ENCODE data around the gene OSR1. TPM values are rescaled to one million over a fixed set of nuclear protein-coding genes. Genes with fewer than 3 reads are reported as not detected.

Gene OSR1
- total RNA-seq, 6 experiments from 2014 or later, result 0.10 to 0.51 (median 0.12) TPM; not detected in 1

GRCh38 chr2:19359021-19359357 lies 566 bp upstream of the OSR1 start:
- TF ChIP-seq, protein P1, sequence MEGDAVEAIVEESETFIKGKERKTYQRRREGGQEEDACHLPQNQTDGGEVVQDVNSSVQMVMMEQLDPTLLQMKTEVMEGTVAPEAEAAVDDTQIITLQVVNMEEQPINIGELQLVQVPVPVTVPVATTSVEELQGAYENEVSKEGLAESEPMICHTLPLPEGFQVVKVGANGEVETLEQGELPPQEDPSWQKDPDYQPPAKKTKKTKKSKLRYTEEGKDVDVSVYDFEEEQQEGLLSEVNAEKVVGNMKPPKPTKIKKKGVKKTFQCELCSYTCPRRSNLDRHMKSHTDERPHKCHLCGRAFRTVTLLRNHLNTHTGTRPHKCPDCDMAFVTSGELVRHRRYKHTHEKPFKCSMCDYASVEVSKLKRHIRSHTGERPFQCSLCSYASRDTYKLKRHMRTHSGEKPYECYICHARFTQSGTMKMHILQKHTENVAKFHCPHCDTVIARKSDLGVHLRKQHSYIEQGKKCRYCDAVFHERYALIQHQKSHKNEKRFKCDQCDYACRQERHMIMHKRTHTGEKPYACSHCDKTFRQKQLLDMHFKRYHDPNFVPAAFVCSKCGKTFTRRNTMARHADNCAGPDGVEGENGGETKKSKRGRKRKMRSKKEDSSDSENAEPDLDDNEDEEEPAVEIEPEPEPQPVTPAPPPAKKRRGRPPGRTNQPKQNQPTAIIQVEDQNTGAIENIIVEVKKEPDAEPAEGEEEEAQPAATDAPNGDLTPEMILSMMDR (IDR thresholded peaks at IDR 0.05), result no peak
- no peak for TF ChIP-seq POLR2A (IDR thresholded peaks at IDR 0.05)
- Histone ChIP-seq H3K27me3 (peaks cover 12 to 39% of the 10 kb centered on the region in 2 donors), H3K4me1 (peaks cover 0 to 21% (median 8%) of the 10 kb centered on the region in 4 donors), H3K9me3 (no peaks in the 10 kb centered on the region), H3K27ac (no peak overlapping the region), H3K4me3 (peak overlapping the region in 2 of 3 donors; percentile 39 to 48), H3K36me3 (no peaks in the 10 kb centered on the region)
- DNase-seq (no peak), ATAC-seq (no peak)
- intact Hi-C loops (cut with DNase I), result loop anchor here in 1 of 2 donors (10.0 kb wide), 1 partner anchor 506 kb away; no protein-coding TSS in a partner anchor
- WGBS (ENCODE audit: insufficient coverage, low coverage, low lambda C conversion rate, missing lambda C conversion rate), result 33% methylated on average over 7 of the region's 14 CpGs

GRCh38 chr2:19357402-19358241 lies 801 bp downstream of the OSR1 start:
- intact Hi-C loops (cut with DNase I), result loop anchor here in 1 of 2 donors (10.0 kb wide), 1 partner anchor 507 kb away; no protein-coding TSS in a partner anchor
- no peak for DNase-seq
- peaks cover 12 to 52% of the 10 kb centered on the region in 2 donors for H3K27me3 ChIP-seq
- H3K9me3 ChIP-seq, result no peaks in the 10 kb centered on the region
- peak in 1 of 4 donors; percentile 4 for ATAC-seq
- no peaks in the 10 kb centered on the region for H3K36me3 ChIP-seq
- no peak overlapping the region for H3K27ac ChIP-seq
- no peak for TF ChIP-seq POLR2A (IDR thresholded peaks at IDR 0.05)
- TF ChIP-seq, protein P1 (IDR thresholded peaks at IDR 0.05), result no peak
- H3K4me1 ChIP-seq, result peaks cover 0 to 15% (median 6%) of the 10 kb centered on the region in 4 donors
- 8% methylated on average over 24 of the region's 45 CpGs for WGBS (ENCODE audit: insufficient coverage, low coverage, low lambda C conversion rate, missing lambda C conversion rate)
- H3K4me3 ChIP-seq, result peak overlapping the region; percentile 39 to 48 (median 41)

- intact Hi-C loops (cut with DNase I), result loop anchor here in 1 of 2 donors (10.0 kb wide), 1 partner anchor 508 kb away; no protein-coding TSS in a partner anchor
- peaks cover 15 to 61% of the 10 kb centered on the region in 2 donors for H3K27me3 ChIP-seq
- peaks cover 0 to 19% (median 7%) of the 10 kb centered on the region in 4 donors for H3K4me1 ChIP-seq
- no peaks in the 10 kb centered on the region for H3K36me3 ChIP-seq
- TF ChIP-seq, protein P1 (IDR thresholded peaks at IDR 0.05), result no peak
- no peak for TF ChIP-seq POLR2A (IDR thresholded peaks at IDR 0.05)
- H3K4me3 ChIP-seq, result no peak overlapping the region
- H3K9me3 ChIP-seq, result no peaks in the 10 kb centered on the region
- WGBS (ENCODE audit: insufficient coverage, low coverage, low lambda C conversion rate, missing lambda C conversion rate), result 3% methylated on average over 36 of the region's 54 CpGs
- ATAC-seq (no peak), DNase-seq (no peak)
- H3K27ac ChIP-seq, result no peak overlapping the region
Observed at GRCh38 chr2:19356545-19357401, 1.6 kb downstream of the OSR1 start.

DNA sequence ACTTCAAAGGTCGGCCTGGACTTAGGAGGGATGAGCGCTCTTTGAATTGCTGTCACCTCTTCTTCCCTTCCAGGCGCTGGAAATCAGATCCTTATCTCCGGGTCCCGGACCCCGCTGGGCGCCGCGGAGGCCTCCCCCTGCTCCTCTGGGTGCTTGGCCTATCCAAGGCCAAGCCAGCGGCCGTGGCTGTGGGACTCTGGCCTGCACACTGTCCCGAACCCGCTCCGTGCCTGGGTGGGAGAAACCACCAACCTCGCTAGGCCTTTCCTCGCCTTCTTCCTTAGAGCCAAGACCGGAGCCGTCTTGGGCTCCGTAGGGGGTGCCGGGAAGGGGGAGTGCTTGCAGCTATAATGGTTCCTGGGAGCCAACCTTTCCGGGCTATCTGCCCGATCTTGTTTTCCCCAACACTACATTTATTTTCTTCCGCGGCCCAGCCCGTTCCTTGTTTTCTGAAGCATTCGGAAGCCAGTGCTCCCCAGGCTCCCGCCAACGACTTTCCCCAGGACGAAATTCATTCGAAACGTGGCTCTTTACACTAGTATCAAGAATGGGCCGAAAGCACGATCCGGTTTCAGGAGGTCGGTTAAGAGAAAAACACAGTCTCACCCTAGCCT lies 2.4 kb downstream of the OSR1 start:
- DNase-seq, result no peak
- TF ChIP-seq, protein P1 (IDR thresholded peaks at IDR 0.05), result no peak
- TF ChIP-seq POLR2A (IDR thresholded peaks at IDR 0.05), result no peak
- intact Hi-C loops (cut with DNase I), result loop anchor here in 1 of 2 donors (10.0 kb wide), 1 partner anchor 509 kb away; no protein-coding TSS in a partner anchor
- H3K36me3 ChIP-seq, result no peaks in the 10 kb centered on the region
- no peak overlapping the region for H3K4me3 ChIP-seq
- 10% methylated on average over 18 of the region's 35 CpGs for WGBS (ENCODE audit: insufficient coverage, low coverage, low lambda C conversion rate, missing lambda C conversion rate)
- peaks cover 0 to 24% (median 11%) of the 10 kb centered on the region in 4 donors for H3K4me1 ChIP-seq
- no peak overlapping the region for H3K27ac ChIP-seq
- no peak for ATAC-seq
- H3K27me3 ChIP-seq, result peaks cover 19 to 66% of the 10 kb centered on the region in 2 donors
- H3K9me3 ChIP-seq, result no peaks in the 10 kb centered on the region

Measured in right lobe of liver (tissue), 6 donors.